ENCODE measurements around the gene ENDOV. TPM values are rescaled to one million over a fixed set of nuclear protein-coding genes. Genes with fewer than 3 reads are reported as not detected.

ENDOV gene
- total RNA-seq, 4 donors from 2014 or later, result 12.4 to 17.7 (median 15.4) TPM

DNA sequence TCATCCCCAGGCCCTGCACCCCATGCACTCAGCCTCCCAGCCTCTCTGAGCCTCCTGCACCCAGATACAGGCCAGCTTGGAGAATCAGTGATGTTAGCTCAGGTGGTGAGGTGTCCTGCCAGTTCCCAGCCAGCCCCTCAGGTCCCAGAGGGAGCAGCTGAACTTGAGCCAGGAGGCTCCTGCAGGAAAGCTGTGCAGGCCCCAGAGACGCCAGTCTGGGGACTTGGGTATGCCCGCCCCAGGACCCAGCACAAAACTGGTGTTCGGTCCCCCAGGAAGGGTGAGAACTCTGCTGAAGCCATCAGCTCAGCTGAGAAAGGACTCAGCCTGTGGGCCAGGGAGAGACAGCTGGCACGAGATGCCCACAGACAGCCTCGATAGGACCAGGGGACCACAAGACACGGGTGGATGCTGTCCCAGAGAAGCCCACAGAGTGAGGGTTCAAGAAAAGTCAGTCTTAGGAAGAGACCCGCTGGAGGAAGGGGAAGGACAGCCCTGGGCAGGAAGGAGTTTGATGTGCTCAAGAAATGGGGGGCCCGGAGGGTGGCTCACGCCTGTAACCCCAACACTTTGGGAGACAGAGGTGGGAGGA, 11.0 kb downstream of the ENDOV start:
- 75% methylated on average over 5 of the region's 9 CpGs; no CpG with 5 or more reads in 1 of the 2 donors for whole genome bisulfite sequencing, 2 donors (ENCODE audit: low coverage in 1 of 2)
- peaks cover 0 to 35% of the 10 kb centered on the region in 2 donors for H3K36me3 ChIP-seq
- peaks cover 0 to 20% (median 0%) of the 10 kb centered on the region in 3 donors for H3K4me1 ChIP-seq
- H3K9me3 ChIP-seq, result no peaks in the 10 kb centered on the region
- H3K27me3 ChIP-seq, result no peaks in the 10 kb centered on the region
- no peak overlapping the region for H3K4me3 ChIP-seq
- no peak for TF ChIP-seq POLR2A (IDR thresholded peaks at IDR 0.05)
- TF ChIP-seq EP300 (IDR thresholded peaks at IDR 0.05), result no peak
- TF ChIP-seq POLR2AphosphoS5 (IDR thresholded peaks at IDR 0.05), result no peak
- TF ChIP-seq CTCF (IDR thresholded peaks at IDR 0.05), result no peak
- ATAC-seq, result no peak
- no peak overlapping the region for H3K27ac ChIP-seq

DNA sequence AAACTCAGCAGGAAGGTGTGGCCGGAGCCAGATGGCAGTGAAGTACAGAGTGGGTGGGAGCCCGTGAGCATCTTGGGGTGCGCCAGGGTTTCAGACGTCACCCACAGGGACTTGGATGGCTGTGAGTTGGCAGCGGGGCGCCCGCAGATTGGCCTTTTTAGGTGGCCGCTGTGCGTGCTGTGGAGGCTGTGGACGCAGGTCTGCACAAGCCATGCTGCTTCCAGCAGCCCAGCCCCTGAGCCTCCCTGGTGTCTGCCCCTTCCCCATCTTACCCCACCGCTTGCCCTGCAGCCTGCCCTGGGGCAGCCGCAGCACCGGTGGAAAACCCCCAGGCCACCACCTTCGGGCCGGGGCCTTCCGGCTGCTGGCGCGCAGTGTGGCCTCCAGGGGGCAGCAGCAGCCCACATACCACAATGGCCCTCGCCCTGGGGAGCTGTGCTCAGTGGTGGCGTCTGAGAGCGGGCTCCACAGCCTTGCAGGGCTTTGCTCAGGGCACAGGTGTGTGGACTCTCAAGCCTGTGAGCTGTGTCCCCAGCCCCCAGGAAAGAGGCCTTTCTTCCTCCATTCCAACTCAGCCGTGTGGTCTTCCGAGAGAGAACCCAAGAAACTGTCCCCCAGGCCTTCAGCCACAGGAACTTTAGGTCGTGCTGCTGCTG, 11.8 kb downstream of the ENDOV start:
- Histone ChIP-seq H3K27ac (no peak overlapping the region), H3K4me1 (peaks cover 0 to 20% (median 0%) of the 10 kb centered on the region in 3 donors), H3K4me3 (no peak overlapping the region), H3K36me3 (peaks cover 0 to 43% of the 10 kb centered on the region in 2 donors), H3K27me3 (no peaks in the 10 kb centered on the region), H3K9me3 (no peaks in the 10 kb centered on the region)
- no CpG with 5 or more reads among the region's 24 CpGs for WGBS, 2 donors (ENCODE audit: low coverage in 1 of 2)
- ATAC-seq, result peak; percentile 77
- TF ChIP-seq CTCF (IDR thresholded peaks at IDR 0.05) (peak in 3 of 4 experiments; percentile 96 to 100 (median 98)), POLR2A (IDR thresholded peaks at IDR 0.05) (no peak)

GRCh38 chr17:80427366-80428282, 12.7 kb downstream of the ENDOV start:
- ATAC-seq, result no peak
- H3K27me3 ChIP-seq, result no peaks in the 10 kb centered on the region
- no peak overlapping the region for H3K4me3 ChIP-seq
- WGBS, 2 donors (ENCODE audit: low coverage in 1 of 2), result no CpG with 5 or more reads among the region's 27 CpGs
- H3K9me3 ChIP-seq, result no peaks in the 10 kb centered on the region
- TF ChIP-seq CTCF (IDR thresholded peaks at IDR 0.05) (no peak), POLR2A (IDR thresholded peaks at IDR 0.05) (no peak), POLR2AphosphoS5 (IDR thresholded peaks at IDR 0.05) (no peak), EP300 (IDR thresholded peaks at IDR 0.05) (no peak)
- H3K27ac ChIP-seq, result no peak overlapping the region
- H3K36me3 ChIP-seq, result peaks cover 0 to 43% of the 10 kb centered on the region in 2 donors
- H3K4me1 ChIP-seq, result peaks cover 0 to 20% (median 0%) of the 10 kb centered on the region in 3 donors

DNA sequence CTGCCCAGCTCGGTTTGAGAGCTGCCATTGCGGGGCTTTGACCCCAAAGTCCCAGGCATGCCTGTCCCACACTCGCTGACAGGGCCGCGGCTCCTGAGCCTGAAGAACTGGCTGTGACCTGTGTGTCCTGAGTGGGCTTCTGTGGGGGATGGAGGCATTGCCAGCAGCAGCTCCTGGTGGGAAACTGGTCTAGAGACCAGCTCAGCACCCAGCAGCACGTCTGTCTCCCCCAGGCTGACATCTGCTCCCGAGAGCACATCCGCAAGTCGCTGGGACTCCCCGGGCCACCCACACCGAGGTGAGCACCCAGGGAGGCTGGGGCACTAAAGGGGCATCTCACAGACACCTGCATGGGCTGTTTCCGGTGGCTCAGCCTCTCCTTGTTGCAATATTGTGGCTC, 13.4 kb downstream of the ENDOV start:
- no peaks in the 10 kb centered on the region for H3K27me3 ChIP-seq
- WGBS, 2 donors (ENCODE audit: low coverage in 1 of 2), result 84% methylated on average over 6 of the region's 12 CpGs; no CpG with 5 or more reads in 1 of the 2 donors
- H3K36me3 ChIP-seq, result peaks cover 0 to 43% of the 10 kb centered on the region in 2 donors
- H3K4me1 ChIP-seq, result peaks cover 0 to 15% (median 0%) of the 10 kb centered on the region in 3 donors
- H3K9me3 ChIP-seq, result no peaks in the 10 kb centered on the region
- no peak overlapping the region for H3K27ac ChIP-seq
- no peak for ATAC-seq
- TF ChIP-seq POLR2AphosphoS5 (IDR thresholded peaks at IDR 0.05) (no peak), CTCF (IDR thresholded peaks at IDR 0.05) (no peak), POLR2A (IDR thresholded peaks at IDR 0.05) (no peak), EP300 (IDR thresholded peaks at IDR 0.05) (no peak)
- H3K4me3 ChIP-seq, result no peak overlapping the region
